Endometrial microvascular endothelial cells (primary cell): Measurements from ENCODE around the gene TRPM8. TPM values are rescaled to one million over a fixed set of nuclear protein-coding genes. Genes with fewer than 3 reads are reported as not detected.

Experiments used
- in situ Hi-C: cut with HindIII; loops from 2 replicates; pipeline ENCODE4 v1.10.0; 2017; ENCODE audit warnings: low sequenced_read_pairs, low pct_unique_long_range_greater_than_20kb; ENCODE audit errors: inconsistent ontology term
- total RNA-seq: library from RNA; depleted of rRNA; stranded (reverse); fragments of >200 nt; gene quantifications from one replicate; pipeline ENCODE4 v1.2.3, GENCODE V29; 2015; ENCODE audit errors: inconsistent ontology term

Gene TRPM8
- total RNA-seq, 1 donor from 2014 or later = not detected

DNA sequence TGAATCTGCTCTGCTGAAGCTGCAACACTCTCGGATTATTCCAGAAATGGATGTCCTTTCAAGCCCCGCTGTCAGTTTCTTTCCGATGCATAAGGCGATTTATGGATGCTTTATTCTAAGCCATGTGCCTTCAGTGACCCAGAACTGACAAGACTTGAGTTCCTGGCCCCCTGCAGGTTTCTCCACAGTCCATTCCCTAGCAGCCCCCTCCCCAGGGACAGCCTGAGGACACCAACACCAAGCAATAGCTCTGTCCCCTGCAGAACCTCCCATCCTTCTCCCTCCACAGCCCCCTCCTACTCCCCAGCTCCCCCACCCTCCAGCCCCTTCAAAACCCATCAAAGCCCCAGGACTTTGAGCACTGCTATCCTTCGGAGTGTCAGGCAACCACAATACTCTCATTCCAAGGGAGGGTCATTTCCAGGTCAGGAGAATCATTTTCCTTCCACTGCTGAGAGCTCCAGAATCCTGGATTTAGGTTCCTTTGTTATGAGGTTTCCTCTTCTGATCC is 108.8 kb downstream of the TRPM8 start:
- in situ Hi-C loops = no loop called here

DNA sequence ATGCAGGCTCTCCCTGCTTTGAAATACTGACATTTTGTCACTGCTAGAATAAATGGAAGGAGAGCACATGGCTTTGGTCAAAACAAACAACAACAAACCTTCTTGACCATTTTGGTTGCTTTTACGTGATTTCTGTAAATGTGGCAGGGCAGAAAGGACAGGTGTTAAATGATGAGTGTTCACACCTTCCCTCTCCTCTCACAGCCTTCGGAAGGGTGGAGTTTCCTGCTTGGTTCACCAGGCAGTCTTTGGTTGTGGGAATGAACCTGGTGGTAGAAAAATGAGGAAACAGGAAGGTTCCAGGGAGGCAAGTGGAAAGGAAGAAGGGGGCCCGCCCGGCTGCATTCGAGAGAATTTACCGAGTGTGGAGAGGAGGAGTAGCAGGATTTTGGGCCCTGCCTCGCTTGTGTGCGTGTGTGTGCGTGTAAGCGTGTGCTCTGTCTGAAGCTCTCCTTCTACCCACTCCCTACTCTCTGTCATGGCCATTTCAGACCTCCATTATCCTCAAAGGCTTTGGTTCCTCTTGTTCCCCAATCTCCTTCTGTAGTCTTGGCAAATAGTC is 109.6 kb downstream of the TRPM8 start:
- in situ Hi-C loops = no loop called here

DNA sequence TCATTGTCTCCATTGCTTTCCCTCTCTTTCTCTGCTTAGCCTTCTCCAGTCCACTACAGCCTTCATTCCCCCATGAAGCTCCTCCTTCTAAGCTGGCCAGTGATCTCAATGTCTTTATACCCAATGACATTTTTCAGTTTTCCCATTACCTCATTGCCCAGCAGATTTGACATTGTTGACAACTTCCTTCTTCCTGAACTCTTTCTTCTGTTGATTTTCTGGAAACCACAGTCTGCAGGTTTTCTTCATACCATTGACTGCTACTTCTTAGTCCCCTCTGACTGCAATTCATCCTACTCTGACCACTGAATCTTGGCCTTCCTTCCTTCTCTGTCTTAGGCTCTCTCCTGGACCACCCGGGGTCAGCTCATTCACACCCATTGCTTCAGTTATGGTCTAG is 110.5 kb downstream of the TRPM8 start:
- in situ Hi-C loops = no loop called here

DNA sequence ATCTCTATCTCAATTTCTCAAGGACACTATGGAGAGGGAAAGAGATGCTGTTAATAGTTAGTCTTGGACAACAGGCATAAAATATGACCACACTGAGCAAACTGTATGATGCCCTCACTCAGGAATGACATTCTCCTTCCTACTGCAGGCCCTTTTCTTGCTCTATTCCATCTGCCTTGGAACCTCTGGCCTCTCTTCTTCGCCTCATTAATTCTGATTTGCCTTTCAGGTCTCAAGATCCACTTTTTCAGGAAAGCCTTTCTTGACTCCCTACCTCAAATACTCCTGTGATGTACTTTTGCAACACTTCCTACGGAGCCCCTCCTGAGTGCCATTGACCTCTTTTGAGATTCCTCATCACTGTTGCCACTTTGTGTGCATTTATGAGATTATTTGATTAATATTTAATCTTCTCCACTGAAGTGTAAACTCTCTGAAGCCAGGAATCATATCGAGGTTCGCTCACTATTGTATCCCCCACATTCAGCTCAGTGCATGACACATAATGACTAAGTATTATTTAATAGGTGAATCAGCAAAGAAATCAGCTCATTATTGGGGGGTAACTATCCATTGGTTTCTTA is 112.1 kb downstream of the TRPM8 start:
- in situ Hi-C loops = no loop called here

DNA sequence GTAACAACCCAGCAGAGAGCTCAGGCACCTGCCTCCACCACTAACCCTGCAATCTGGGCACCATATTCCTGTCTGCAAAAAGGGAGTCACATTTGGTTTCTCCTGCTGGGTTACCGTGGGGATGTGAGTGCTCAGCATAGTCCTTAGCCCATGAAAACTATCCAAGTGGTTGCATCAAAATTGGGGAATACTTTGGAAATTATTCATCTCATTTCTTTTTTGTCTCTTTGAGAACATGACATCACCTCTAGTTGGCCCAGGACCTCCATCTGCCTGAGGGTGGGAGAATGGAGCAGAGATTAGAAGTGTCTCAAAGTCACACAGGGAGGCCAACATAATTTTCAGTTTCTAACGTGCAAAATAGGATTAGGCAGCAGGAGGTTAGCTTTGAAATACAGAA is 114.0 kb downstream of the TRPM8 start:
- in situ Hi-C loops = no loop called here

DNA sequence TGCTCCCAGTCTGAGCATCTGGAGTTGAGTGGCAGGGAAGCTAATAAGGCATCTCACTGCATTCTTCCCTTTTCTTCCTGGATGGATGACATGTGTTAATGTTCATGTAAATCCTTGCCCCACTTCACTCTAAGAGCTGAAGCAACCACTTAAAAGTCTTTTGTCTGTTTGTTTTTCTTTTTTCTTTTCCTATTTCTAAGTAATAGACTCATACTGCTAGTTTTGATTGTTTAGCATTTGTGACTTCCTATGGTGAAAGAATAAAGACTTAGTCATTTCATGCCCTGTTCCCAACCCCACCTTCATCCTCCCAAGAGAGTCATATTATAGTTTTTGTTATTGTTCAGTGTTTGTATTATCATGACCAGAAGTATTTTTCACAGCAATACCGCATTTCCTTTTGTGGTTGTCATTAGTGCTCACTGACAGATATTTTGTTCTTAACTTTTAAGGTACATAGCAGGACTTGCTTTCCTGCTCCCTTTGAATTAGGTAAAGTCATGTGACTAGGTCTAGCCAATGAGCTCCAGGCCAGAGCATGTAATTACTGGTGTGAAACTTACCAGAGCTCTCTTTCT is 115.2 kb downstream of the TRPM8 start:
- in situ Hi-C loops = no loop called here

DNA sequence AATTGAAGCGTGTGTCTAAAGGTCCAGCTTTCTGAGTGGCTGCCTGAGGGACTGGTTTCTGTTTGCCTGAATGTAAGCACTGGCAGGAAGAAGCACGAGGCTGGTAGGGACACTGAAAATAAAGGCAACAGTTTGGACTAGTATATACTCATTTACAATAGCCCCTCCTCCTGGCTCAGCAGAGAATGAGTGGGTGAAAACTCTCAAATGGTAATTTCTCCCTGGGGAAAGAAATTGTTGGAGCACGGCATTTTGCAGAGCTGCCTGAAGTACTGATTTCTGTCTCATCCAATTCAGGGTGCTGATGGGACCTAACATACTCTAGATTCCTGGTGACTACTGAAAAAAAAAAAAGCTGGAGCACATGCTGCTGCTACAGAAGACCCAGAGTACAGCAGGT is 116.0 kb downstream of the TRPM8 start:
- in situ Hi-C loops = no loop called here

DNA sequence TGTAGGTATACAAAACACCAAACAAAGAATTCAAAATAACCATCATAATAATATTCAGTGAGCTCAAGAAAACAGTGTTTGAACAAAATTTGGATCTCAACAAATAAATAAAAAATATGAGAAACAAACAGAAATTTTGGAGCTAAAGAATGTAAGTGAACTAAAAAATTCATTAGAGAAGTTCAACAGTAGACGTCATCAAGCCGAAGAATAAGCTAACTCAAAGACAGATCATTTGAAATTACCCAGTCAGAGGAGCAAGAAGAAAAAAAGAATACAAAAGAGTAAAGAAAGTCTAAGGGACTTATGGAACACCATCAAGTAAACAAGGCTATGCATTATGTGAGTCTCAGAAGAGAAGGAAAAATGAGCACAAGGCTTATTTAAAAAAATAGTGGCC is 116.7 kb downstream of the TRPM8 start:
- in situ Hi-C loops = no loop called here

DNA sequence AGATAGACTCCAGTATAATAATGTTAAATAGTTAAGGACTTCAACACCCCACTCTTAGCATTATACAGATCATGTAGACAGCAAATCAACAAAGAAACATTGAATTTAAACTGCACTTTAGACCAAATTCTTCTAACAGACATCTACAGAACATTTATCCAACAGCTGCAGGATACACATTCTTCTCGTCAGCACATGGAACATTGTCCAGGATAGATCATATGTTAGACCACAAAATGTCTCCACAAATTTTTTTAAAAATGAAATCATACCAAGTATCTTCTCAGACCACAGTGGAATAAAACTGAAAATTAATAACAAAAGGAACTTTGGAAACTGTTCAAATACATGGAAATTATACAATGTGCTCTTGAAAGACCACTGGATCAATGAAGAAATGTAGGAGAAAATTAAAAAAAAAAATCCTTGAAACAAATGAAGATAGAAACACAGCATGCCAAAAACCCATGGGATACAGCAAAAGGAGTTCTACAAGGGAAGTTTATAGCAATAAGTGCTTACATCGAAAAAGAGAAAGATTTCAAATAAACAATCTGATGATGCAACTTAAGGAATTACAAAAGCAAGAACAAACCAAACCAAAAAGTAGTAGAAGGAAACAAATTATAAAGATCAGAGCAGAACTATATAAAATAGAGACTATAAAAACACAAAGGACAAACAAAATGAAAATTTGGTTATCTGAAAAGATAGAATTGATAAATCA is 121.1 kb downstream of the TRPM8 start:
- in situ Hi-C loops = no loop called here

DNA sequence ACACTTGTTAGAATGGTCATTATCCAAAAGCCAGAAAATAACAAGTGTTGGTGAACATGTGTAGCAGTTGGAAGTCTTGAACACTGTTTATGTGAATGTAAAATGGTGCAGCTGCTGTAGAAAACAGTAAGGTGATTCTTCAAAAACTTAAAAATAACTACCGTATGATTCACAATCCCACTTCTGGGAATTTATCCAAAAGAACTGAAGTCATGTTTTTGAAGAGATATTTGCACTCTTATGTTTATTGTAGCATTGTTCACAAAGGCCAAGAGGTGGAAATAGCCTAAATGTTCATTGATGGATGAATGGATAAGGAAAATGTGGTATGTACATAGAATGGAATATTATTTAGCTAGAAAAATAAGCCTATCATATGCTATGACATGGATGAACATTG is 127.0 kb downstream of the TRPM8 start:
- in situ Hi-C loops = no loop called here

DNA sequence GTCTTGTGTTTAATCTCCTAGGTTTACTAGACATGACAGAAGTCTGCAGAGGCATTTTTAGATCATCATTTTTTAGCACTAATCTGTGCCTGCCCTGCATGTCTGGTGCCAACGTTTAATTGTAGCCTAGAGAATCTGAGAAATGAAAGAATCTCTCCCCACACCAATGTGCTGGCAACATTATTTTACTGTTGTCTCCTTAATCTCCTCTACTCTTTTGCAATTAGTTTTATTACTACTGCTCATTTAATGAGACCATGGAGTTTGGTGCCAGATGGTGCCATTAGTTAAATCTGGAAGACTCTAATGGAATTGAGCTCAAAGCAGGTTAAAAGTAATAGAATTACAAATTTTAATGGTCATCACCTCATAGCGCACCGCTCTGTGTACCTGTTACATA is 129.3 kb downstream of the TRPM8 start:
- in situ Hi-C loops = no loop called here

DNA sequence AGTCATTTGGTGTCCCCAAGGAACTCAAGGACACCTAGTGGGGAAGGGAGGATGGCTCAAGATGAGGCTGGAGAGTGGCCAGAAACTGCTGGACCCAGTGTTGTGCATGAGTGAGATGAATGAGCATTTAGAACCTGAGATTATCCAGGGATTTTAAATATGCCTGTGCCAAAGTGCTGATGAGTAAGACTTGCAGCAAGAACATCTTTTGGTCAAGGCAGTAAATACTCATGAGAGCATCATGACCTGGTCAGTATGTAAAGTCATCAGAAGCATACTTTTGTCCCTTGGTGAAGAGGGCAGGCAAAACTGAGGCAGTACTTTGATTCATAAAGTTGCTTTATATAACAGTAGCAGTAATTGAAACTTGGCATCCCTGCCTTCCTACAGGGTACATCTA is 130.2 kb downstream of the TRPM8 start:
- in situ Hi-C loops = no loop called here

DNA sequence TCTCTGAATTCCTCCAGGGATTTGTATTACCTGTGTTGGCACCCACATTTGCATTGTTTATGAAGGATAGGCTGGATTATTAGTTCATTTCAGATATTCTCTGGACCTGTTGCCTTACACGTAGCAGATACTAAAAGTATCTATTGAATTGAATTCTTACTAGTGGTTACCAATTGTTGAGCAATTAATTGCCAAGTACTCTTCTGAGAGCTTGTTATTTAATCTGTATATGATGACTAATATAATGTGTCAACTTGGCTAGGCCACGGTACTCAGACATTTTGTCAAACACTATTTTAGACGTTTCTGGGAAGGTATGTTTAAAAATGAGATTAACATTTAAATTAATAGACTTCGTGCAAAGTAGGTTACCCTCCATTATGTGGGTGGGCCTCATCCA is 130.9 kb downstream of the TRPM8 start:
- in situ Hi-C loops = no loop called here

DNA sequence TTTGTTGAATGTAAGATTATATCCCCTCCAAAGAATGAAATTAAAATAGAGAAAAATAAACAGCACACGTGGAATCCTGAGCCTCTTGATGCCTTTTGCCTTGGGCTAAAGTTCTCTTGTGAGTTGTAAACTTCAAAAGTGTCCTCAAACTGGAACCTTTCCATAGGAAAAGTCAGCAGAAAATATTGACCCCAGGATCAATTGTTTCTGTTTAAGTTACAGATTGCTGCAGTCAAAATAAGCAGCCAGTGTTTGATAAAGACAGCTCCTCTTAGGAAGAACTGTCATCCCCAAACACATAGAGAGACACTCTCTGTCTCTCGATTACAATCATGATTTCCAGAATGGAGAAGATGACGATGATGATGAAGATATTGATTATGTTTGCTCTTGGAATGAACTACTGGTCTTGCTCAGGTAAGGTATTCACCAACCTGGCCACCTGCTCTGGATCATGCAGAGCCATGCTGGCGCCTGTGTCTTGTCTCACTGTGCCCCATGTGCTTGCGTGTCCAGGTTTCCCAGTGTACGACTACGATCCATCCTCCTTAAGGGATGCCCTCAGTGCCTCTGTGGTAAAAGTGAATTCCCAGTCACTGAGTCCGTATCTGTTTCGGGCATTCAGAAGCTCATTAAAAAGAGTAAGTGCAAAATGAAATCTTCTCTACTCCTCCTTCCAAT is 133.4 kb downstream of the TRPM8 start, which contains the start of gene SPP2:
Gene SPP2, plus strand, starts transcription at position 248 of the 681 bp plus-strand sequence. Its CDS starts 85 bp downstream, at position 333.
- in situ Hi-C loops = no loop called here

DNA sequence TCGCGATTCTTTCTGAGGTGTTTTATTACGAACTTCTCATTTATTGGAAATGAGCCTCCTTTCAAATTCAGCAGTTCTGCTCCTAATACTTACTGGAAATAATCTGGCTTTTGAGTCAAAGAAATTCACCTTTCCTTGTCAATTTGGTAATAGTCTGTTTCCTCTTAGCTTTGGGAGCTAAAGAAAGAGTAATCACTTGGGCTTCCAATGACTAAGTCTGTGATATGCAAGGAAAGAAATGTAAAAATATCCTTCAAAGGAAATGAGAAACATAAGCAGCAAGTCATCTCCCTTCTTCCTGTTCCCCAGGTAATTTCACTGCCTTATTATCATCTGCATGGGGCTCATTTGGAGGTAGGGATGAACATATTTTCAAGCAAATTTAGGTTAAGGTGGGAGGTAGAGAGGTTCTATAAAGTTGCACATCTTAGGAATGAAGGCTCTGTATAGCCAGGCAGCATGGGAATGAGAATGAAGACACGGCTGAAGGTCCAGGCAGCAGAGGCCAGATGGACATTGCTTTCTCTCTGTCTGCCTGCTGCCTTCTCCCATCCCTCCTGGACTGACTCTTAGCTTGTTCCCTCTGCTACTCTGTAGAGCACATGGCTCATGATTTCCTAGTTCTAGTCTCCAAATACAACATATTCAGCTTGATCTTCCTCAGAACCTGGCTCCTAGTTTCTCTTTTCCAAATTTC is 134.3 kb downstream of the TRPM8 start:
- in situ Hi-C loops = no loop called here

DNA sequence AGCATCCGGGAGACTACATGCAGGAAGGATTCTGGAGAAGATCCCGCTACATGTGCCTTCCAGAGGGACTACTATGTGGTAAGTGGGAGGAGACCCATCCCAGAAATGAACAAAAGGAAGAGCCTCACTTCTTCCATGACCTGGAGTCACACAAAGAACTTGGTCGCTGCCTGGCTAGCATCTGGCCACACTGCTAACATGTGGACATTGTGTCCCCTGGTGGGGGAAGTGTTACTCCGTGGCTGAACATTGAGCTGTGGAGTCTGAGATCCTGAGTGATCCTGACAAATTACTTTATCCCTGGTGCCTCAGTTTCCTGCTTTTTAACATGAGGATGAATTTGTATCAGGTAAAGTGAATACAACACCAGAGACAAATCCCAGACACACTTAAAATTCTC is 141.7 kb downstream of the TRPM8 start:
- in situ Hi-C loops = no loop called here

DNA sequence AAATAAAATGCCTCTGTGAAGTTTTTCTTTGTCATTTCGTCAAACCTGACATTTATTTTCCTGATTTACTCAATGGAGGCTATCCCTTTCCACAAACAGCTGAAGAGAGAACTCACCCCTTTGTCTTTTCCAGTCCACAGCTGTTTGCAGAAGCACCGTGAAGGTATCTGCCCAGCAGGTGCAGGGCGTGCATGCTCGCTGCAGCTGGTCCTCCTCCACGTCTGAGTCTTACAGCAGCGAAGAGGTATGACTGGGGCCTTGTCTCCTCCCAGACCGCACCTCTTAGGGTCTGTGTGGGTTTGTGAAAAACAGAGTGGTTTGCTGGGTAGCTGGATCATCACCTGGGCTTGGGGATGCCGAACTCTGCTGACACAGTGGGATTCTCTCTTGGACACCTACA is 143.1 kb downstream of the TRPM8 start:
- in situ Hi-C loops = no loop called here

DNA sequence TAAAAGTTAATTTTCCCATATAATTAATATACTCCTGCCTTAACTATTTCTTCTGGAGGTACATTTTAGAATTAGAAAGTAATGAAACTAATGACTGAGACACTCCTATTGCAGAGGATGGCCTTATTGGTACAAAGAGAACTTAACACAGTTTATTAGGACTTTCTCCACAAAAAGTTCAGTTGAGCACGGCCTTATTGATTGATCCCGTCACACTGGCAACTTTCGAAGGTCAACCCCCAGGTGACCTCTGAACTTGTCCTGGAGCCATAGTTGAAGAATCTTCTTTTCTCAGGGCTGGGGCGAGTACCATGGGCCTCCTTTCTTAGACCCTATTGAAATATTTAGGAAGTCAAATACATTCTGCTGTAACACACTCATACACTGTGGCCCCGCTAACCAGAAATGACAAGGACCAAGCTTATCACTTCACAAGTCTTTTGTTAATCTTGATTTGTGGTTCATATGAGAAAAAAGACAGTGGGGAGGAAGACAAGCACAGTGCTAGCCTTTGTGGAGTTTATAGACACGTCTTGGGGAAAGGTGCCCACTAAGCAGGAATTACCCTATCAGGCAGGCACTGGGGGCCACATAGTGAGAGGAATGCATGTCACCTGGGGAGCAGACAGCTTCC is 144.6 kb downstream of the TRPM8 start:
- in situ Hi-C loops = no loop called here
